ENCODE data around the gene CFAP73. TPM values are rescaled to one million over a fixed set of nuclear protein-coding genes. Genes with fewer than 3 reads are reported as not detected.

The CFAP73 gene
- total RNA-seq, 1 donor from 2014 or later, result not detected

DNA sequence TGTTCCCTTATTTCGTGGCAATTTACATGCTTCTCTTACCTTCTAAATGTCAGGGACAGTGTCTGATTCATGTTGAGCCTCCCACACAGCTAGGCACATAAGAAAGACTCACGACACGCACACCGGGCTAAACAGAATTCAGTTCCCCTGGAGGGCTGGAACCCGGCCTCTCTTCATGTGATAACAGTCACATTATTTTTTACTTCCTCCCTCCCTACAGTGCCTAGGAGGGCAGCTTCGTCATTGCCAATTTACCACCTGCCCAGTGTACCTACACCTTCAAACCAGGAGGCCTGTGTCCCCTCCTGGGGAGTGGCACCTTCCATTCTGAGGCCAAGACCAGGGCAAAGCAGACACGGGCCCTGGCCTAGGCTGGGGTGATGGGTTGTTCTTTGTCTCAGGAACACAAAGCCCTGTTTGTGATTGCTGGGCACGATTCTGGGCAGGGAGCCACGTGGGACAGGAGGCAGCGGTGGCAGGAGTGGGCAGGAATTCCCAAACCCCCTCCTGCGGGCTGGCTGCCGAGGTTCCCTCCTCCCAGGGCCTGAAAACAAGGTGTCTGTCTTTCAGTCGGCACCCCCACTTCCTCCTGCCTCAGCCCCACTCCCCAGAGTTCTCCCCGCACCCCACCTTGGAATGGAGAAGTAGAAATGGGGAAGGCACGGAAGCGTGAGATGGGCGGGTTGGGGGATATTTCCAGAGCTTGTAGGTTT is 7.2 kb upstream of the CFAP73 start:
- TF ChIP-seq EZH2phosphoT487 (IDR thresholded peaks at IDR 0.05), result no peak
- TF ChIP-seq, protein P1, sequence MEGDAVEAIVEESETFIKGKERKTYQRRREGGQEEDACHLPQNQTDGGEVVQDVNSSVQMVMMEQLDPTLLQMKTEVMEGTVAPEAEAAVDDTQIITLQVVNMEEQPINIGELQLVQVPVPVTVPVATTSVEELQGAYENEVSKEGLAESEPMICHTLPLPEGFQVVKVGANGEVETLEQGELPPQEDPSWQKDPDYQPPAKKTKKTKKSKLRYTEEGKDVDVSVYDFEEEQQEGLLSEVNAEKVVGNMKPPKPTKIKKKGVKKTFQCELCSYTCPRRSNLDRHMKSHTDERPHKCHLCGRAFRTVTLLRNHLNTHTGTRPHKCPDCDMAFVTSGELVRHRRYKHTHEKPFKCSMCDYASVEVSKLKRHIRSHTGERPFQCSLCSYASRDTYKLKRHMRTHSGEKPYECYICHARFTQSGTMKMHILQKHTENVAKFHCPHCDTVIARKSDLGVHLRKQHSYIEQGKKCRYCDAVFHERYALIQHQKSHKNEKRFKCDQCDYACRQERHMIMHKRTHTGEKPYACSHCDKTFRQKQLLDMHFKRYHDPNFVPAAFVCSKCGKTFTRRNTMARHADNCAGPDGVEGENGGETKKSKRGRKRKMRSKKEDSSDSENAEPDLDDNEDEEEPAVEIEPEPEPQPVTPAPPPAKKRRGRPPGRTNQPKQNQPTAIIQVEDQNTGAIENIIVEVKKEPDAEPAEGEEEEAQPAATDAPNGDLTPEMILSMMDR (IDR thresholded peaks at IDR 0.05), result no peak
- no peak for TF ChIP-seq EZH2 (IDR thresholded peaks at IDR 0.05)

DNA sequence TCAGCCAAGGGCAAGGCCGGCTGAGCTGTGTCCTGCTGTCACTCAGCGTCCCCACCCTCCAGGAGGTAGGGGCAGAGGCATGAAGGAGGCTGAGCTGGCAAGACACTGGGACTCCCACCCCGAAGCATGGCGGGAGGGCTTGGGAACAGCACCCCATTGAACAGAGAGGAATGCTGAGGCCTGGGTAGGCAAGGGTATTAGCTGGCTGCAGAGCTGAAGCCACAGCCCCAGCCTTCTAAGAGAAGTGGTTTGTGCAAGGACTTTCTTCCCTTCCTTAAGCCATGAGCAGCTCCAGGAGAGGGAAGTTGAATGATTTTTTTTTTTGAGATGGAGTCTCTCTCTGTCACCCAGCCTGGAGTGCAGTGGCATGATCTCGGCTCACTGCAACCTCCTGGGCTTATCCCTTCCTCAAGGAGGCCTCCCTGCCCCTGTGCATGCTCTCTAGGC is 6.6 kb upstream of the CFAP73 start:
- DNase-seq (ENCODE audit: low spot score), result no peak
- Mint-ChIP-seq H3K9me3 (peaks cover 8% of the 10 kb centered on the region), H3K4me3 (no peak overlapping the region), H3K27ac (peak overlapping the region; percentile 39), H3K27me3 (ENCODE audit: insufficient read depth, low read depth) (peaks cover 2% of the 10 kb centered on the region), H3K36me3 (no peaks in the 10 kb centered on the region), H3K4me1 (peaks cover 18% of the 10 kb centered on the region)
- Histone ChIP-seq H3K9me3 (ENCODE audit: low read depth) (no peaks in the 10 kb centered on the region), H3K27ac (no peak overlapping the region), H3K4me3 (no peak overlapping the region), H3K4me1 (no peaks in the 10 kb centered on the region), H2AFZ (replicated peaks) (no peak overlapping the region), H3K79me2 (ENCODE audit: low read depth) (no peaks in the 10 kb centered on the region), H4K20me1 (ENCODE audit: low read depth) (no peaks in the 10 kb centered on the region), H3K27me3 (no peaks in the 10 kb centered on the region), H3K36me3 (no peaks in the 10 kb centered on the region), H3K4me2 (no peak overlapping the region), H3K9ac (no peak overlapping the region), H3F3A (ENCODE audit: low read depth) (no peaks in the 10 kb centered on the region)
- TF ChIP-seq, protein P1 (IDR thresholded peaks at IDR 0.05), result no peak
- TF ChIP-seq EZH2phosphoT487 (IDR thresholded peaks at IDR 0.05), result no peak
- TF ChIP-seq EZH2 (IDR thresholded peaks at IDR 0.05), result no peak

More for the DNA sequence above, 7.2 kb upstream of the CFAP73 start:
- H3K9me3 Mint-ChIP-seq, result peaks cover 6% of the 10 kb centered on the region
- Histone ChIP-seq H3F3A (ENCODE audit: low read depth) (no peaks in the 10 kb centered on the region), H3K79me2 (ENCODE audit: low read depth) (no peaks in the 10 kb centered on the region), H3K4me3 (no peak overlapping the region), H3K36me3 (no peaks in the 10 kb centered on the region), H3K4me2 (no peak overlapping the region), H3K9ac (no peak overlapping the region), H3K9me3 (ENCODE audit: low read depth) (no peaks in the 10 kb centered on the region), H3K4me1 (no peaks in the 10 kb centered on the region), H3K27ac (no peak overlapping the region), H2AFZ (replicated peaks) (no peak overlapping the region), H3K27me3 (no peaks in the 10 kb centered on the region), H4K20me1 (ENCODE audit: low read depth) (no peaks in the 10 kb centered on the region)
- H3K27me3 Mint-ChIP-seq (ENCODE audit: insufficient read depth, low read depth), result peaks cover 2% of the 10 kb centered on the region
- peak overlapping the region; percentile 54 for H3K27ac Mint-ChIP-seq
- H3K4me3 Mint-ChIP-seq, result no peak overlapping the region
- no peaks in the 10 kb centered on the region for H3K36me3 Mint-ChIP-seq
- no peak for DNase-seq (ENCODE audit: low spot score)
- H3K4me1 Mint-ChIP-seq, result peaks cover 18% of the 10 kb centered on the region

DNA sequence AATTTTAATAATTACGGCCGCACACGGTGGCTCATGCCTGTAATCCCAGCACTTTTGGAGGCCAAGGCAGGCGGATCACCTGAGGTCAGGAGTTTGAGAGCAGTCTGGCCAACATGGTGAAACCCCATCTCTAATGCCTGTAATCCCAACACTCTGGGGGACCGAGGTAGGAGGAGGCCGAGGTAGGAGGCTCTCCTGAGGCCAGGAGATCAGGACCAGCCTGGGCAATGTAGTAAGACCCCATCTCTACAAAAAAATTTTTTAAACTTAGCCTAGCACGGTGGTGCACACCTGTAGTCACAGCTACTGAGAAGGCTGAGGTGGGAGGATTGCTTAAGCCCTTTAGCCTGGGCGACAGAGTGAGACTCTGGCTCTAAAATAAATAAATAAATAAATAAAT is 5.6 kb upstream of the CFAP73 start:
- Mint-ChIP-seq H3K36me3 (no peaks in the 10 kb centered on the region), H3K27ac (no peak overlapping the region), H3K9me3 (peaks cover 8% of the 10 kb centered on the region), H3K4me3 (no peak overlapping the region), H3K27me3 (ENCODE audit: insufficient read depth, low read depth) (peaks cover 2% of the 10 kb centered on the region), H3K4me1 (peaks cover 18% of the 10 kb centered on the region)
- Histone ChIP-seq H2AFZ (replicated peaks) (no peak overlapping the region), H3K4me1 (no peaks in the 10 kb centered on the region), H3F3A (ENCODE audit: low read depth) (peaks cover 3% of the 10 kb centered on the region), H3K36me3 (no peaks in the 10 kb centered on the region), H4K20me1 (ENCODE audit: low read depth) (no peaks in the 10 kb centered on the region), H3K79me2 (ENCODE audit: low read depth) (no peaks in the 10 kb centered on the region), H3K9ac (no peak overlapping the region), H3K27me3 (no peaks in the 10 kb centered on the region), H3K27ac (no peak overlapping the region), H3K9me3 (ENCODE audit: low read depth) (no peaks in the 10 kb centered on the region), H3K4me2 (no peak overlapping the region), H3K4me3 (no peak overlapping the region)
- no peak for DNase-seq (ENCODE audit: low spot score)
- TF ChIP-seq, protein P1 (IDR thresholded peaks at IDR 0.05), result no peak
- TF ChIP-seq EZH2phosphoT487 (IDR thresholded peaks at IDR 0.05), result no peak
- TF ChIP-seq EZH2 (IDR thresholded peaks at IDR 0.05), result no peak
